ENCODE data around the gene SCO2.
A peak's percentile ranks its signal among the peaks of the same experiment; 100 is the strongest.

Gene SCO2

DNA sequence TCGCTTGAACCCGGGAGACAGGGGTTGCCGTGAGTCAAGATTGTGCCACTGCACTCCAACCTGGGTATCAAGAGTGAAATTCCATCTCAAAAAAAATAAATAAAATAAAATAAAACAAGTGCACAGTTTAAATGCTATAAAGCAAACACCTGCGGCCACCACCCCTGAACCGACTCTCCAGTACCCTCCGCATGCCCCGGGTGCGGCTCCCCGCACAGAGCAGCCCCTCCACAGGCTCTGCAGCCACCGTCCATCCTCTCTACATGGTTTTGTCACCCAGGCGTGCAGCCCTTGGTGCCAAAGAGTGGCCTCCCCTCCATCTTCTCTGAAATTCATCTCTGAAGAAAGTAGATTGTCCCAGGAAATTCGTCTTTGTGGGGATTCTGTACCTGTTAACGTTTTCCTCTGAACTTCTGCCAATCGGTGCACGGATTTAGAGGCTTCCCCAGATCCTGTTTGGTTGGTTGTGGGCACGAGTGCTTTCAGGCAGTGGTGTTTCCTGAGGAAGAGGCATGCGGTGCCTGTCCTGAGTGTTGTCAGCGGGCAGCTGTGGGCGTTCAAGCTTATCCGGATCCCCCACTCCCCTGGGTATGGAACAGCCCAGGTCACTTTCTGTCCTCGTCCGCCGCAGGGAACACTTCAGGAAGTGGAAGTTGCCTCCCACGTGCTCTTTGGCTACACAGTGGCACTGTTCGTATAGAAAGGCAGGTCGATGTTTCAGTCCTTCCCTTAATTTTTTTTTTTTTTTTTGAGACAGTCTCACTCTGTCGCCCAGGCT is 34.7 kb downstream of the SCO2 start:
- no peak for DNase-seq

DNA sequence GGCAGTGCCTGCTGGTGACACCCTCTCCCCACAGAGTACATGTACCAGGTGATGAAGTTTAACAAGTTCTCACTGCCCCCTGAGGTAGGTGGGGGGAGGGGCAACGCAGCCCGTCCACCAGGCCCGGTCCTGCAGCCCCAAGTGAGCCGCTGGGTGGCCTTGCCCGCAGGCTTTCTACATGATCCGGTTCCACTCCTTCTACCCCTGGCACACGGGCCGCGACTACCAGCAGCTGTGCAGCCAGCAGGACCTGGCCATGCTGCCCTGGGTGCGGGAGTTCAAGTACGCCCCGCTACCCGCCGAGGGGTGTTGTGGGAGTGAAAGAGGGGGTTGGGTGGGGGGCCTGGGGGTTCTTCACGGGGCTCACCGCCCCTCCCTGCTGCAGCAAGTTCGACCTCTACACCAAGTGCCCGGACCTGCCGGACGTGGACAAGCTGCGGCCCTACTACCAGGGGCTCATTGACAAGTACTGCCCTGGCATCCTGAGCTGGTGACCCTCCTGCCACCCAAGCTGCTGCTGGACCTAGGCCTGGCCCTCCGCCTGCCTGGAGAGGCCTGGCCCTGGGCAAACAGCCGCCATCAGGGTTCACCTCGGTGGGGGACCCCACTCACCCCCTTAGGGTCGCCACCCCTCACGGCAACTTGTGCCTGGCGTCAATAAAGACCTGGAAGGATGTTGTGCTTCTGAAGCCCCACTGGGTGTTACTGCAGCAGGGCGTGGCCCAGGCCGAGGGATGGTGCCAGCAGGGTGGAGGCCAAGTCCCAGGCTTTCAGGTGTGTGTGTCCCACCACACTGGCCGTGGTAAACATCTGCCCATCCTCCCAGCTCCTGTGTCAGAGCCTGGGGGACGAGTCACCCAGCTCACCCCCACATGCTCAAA is 35.8 kb downstream of the SCO2 start:
- no peak for DNase-seq

DNA sequence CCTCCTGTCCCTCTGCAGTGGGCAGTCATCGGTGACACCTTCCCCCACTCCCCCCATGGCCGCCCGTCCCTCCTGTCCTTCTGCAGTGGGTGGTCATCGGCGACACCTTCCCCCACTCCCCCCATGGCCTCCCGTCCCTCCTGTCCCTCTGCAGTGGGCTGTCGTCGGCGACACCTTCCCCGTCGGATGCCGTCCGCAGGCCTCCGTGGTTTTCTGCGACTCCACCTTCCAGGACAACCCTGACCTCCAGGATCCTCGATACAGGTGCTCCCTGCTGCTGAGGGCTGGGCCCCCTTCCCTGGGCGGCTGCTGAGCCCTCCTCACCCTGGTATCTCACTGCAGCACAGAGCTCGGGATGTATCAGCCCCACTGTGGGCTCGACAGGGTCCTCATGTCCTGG is 36.5 kb downstream of the SCO2 start:
- no peak for DNase-seq

DNA sequence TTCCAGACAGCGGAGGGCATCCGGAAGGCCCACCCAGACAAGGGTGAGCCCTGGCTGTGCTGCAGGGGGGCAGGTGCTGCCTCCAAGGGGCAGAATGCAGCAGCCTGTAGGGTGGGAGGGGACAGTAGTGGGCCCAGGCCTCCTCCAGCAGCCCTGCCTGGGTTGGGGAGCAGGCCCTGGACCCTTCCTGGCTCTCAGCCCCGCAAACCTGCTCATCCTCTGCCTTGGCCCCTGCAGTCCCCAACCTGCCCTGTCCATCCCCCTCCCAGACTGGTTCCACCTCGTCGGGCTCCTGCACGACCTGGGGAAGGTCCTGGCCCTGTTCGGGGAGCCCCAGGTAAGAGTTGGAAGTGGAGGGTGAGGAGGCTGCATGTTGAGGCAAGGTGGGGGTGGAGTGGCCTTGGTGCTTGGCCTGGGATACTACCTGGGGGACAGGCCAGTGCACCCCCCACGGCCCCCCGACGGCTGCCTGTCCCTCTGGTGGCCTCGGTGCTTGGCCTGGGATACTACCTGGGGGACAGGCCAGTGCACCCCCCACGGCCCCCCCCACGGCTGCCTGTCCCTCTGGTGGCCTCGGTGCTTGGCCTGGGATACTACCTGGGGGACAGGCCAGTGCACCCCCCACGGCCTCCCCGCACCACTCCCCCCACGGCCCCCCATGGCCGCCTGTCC is 37.3 kb downstream of the SCO2 start:
- DNase-seq, result no peak

DNA sequence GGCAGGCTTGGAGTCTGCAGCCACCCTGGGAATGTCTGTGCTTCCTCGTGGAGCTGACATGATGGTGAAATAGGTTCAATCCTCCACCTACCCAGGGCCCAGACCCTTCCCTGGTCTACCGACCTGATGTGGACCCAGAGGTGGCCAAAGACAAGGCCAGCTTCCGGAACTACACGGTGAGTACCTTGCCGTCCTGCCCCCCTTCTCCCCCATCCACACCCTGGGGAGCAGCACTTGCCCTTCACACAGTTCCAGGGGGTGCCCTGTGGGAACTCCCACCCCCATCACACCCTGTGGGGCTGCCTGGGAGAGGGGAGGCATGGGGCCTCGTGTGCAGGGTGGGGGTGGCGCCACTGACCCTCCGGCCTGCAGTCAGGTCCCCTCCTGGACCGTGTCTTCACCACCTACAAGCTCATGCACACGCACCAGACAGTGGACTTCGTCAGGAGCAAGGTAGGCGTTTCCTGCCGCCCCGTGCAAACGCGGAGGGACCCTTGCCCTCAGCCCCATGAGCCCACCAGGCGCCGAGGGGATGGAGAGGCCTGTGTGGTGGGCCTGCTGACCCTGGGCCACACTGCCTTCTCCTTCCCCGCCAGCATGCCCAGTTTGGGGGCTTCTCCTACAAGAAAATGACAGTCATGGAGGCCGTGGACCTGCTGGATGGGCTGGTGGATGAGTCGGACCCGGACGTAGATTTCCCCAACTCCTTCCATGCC is 38.0 kb downstream of the SCO2 start:
- no peak for DNase-seq

DNA sequence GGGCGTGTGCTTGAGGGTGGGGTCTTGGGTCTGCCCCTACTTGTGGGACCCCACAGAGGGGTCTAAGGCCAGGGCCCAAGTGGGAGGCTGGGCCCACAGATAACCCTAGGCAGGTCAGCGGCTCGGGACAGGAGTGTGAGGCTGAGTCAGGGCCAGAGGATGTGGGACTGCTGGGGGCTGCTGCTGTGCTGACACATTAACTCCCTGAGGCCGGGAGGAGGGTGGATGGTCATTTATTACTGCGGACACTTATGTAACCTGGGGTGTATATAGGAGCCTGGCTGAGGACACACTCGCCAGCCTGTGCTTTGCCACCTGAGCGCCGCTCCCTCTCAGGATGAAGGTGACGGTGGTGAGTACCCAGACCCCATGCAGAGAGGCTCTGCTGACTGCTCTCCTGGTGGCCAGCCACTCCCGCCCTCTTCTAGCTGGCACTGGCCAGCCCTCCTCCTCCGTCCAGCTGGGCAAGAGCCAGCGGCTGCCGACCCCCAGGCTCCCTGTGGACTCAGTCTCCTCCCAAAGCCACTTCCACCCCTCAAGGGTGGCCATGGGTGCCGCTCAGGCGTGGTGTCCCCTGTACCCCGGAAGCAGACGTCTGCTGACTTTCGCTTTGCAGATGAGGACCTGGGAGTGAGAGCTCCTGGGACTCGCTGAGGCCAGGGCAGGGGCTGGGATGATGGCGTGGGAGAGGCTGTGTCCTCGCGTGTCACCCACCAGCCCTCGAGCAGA is 38.7 kb downstream of the SCO2 start, which contains the start of gene MIOX:
Gene MIOX (plus strand): TSS at position 299 of the 729 bp plus-strand sequence. CDS start 39 bp downstream, at position 338.
- DNase-seq, result peak; percentile 62

DNA sequence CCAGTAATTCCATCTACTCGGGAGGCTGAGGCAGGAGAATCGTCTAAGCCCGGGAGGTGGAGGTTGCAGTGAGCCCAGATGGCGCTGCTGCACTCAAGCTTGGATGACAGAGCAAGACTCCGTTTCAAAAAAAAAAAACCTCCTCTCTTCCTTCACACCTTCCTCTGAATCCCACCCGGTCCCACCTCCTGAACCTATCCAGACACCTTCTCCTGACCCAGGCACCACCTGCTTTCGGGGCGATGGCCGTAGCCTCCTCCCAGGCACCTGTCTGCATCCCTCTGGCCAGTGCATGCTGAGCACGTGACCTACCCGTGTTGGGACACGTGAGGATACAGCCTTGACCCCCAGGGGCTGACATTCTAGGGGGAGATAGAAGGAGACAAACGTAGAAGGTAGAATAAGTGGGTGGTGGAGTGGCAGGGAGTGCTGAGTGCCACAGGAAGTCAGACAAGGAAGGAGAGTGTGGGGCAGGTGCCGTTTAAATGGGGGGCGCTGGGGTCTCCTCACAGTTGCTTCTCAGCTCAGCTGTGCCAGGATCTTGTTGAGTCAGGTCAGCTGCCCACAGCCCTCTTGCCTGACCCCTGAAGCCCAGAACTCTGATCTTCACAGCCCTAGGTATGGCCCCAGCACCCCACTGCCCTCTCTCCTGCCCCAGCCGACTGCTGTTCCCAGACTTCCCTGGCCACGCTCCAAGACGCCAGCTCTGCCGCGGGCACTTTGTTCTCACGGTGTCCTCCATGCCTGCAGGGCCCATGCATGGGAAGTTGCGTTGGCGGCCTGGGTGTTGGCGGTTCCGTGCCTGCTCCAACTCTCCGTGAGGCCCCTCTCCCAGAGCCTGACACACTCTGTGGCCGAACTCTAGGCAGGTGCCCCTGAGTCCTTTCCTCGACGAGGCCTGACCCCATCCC is 39.9 kb downstream of the SCO2 start:
- peak; percentile 28 for DNase-seq

DNA sequence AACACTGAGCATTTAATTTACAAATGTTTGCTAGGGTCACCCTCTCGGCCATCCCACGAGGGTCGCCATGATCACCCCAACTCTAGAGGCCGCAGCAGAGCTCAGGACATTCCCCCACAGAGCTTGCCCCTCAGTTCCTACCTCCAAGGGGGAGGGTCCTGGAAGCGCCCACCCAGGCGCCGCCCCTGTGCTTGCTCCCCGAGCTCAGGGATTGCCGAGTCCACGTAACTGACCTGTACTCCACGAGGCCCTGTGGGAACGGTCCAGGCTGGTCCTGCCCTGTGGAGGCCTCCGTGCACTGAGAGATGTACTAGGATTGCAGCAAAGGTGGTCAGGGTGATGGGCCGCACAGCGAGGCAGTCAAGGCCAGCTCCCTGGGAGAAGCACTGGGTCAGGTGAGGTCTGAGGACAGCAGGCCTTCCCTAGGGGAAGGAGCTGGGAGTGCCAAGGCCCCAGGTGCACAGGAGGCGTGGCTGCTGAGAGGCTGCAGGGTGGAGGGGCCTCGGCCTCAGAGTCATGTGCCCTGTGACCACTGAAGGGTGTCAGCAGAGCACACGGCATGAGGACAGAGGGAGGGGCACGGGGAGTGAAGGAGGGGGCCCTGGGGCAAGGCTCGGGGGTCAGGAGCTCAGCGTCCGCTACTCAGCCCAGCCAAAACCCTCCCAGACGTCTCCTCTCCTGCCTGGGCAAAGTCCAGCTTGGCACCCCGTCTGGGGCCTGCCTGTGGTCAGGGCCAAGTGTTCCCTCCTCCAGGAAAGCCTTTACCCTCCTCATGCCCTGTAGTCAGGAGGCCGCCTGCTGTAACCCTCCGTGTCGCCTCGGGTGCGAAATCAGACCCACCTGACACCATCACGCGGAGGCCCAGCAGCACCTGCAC is 41.2 kb downstream of the SCO2 start:
- no peak for DNase-seq

DNA sequence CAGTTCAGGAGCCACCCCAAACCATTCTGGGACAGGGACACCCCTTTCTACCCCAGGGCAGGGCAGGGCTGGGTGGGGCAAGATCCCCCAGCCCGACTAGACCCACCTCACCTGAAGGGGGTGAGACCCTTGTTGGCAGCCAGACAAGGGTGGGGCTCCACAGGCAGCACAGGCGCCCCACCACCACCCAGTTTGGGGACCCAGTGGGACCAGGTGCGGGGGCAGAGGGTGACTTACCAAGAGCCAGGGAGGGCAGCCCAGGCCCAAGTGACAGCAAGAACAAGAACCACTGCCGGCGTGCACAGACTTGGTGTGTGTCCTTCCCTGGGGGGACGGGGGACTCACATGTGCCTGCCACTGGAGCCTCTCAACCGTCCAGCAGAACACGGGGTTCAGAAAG is 41.8 kb downstream of the SCO2 start:
- DNase-seq, result no peak

DNA sequence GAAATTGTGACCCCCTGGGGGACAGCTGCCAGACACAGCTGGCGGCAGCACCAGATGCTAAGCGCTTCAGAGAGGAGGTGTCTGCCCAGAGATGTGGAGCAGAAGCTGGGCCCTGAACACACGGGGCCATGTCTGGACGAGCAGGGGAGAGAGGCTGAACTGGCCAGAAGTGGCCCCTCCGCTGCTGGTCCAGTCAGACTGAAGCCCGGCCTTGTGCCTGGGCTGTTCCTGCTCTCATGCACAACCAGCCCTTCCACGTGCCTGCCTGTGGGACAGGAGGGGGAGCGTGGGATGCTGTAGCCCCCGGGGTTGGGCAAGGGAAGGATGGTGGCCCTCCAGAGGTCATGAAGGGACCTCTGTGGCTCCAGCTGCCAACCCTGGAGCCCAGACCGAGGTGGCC is 42.3 kb downstream of the SCO2 start:
- no peak for DNase-seq

DNA sequence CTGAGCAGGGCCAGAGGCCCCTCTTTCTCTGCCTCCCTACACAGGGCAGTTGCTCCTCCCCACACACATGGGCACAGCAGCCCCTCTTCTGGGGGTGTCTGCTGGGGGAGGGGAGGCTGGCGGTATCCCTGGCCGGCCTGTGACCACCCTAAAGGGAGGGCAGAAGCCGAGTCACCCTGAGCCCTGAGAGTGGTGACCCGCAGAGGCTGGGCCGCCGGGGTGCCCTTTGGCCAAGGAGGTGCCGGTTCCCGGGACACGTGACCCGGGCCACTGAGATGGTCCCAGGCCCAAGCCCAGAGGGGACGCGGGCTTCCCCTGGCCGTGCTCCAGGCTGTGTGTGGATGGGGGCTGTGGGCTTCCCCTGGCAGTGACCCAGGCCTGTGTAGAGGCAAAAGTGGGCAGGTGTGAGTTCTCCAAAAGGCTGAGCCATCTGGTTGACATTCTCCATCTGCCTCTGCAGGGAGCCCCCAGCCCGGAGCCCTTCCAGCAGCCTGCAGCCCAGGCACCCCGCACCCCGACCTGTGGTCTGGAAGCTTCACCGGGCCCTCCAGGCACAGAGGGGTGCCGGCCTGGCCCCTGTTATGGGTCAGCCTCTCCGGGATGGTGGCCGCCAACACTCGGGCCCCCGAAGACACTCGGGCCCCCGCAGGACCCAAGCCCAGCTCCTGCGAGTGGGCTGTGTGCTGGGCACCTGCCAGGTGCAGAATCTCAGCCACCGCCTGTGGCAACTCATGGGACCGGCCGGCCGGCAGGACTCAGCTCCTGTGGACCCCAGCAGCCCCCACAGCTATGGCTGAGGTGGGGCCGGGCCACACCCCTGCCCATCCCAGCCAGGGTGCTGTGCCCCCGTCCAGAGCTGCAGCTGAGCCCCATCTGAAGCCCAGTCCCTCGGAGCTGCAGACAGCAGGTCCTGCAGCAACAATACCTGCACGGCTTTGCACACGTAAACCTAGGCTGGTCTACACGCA is 43.0 kb downstream of the SCO2 start:
- DNase-seq, result no peak

DNA sequence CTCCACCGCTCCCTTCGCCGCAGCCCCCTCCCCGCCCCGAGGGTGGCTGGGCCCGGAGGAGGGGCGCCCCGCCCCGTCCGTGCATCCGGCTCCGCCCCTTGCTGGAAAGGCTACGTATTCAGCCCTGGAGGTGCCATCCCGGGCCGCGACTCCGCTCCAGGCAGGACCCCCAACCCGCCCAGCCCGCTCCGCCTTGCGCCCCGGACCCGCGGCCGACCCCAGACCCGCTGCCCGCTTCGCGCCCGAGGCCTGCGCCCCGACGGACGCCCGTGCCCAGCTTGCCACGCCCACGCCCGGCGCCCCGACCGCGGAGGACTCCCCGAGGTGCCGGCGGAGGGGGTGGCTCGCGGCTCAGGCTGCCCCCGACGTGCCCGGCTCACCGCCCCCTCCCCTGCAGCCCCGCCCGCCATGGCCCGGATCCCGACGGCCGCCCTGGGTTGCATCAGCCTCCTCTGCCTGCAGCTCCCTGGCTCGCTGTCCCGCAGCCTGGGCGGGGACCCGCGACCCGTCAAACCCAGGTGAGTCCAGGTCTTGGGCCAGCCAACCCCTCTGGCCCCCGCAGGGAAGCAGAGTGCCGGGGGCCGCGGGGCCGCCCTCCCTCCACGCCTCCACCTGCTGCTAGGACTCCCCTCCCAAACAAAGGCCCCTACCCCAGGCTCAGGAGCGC is 43.8 kb downstream of the SCO2 start, which contains the start of gene ADM2:
Gene ADM2 (plus strand): TSS at position 104 of the 667 bp plus-strand sequence. CDS start 305 bp downstream, at position 409.
- DNase-seq, result peak; percentile 39

DNA sequence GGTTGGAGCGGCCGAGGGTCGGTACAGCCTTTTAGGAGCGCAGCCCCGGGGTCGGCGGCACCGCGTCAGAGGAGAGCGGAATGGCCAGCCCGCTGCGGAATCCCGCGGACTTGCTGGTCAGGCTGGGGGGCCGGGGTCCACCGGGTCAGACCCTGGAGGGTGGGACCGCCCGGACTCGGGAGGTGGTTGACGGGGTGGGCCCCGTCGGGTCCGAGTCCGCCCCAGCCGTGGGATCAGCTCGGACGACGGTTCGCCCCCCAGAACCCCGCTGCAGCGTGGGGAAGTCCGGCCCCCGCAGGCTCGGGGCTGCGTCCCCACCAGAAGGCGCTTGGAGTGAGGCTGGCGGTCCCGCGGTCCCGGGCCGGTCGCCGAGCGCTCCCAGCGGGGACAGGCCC is 44.4 kb downstream of the SCO2 start:
- no peak for DNase-seq

DNA sequence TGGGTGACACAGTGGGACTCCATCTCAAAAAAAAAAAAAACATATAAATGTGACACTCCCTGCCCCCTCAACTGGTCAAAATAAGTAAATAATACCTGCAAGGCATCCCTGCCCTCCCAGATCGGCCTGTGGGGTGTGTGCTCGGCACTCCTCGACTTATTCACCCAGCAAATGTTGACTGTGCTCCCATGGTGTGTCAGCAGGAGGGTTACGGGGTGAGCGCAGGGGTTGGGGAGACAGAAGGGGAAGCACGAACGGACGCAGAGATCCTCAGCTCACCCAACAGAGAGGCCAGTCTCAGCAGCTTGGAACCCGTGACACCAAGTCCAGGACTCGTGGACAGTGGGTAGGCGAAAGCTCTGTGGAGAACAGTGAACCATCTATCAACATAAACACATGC is 45.7 kb downstream of the SCO2 start:
- no peak for DNase-seq

DNA sequence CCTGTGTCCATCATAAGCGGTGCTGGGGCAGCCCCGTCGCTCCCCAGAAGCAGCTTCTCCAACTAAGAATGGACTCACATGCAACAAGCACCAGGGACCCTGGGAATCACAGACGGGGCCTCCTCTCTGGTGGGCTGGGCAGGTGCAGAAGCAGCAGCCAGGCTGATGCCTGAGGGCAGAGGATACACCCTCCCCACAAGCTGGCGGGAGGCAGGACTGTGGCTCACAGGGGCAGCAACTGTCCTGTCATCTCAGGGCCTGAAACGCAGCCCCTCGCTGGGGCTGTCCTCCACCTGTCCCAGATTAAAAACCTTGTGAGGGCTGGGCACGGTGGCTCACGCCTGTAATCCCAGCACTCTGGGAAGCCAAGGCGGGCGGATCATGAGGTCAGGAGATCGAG is 47.5 kb downstream of the SCO2 start:
- DNase-seq, result no peak

DNA sequence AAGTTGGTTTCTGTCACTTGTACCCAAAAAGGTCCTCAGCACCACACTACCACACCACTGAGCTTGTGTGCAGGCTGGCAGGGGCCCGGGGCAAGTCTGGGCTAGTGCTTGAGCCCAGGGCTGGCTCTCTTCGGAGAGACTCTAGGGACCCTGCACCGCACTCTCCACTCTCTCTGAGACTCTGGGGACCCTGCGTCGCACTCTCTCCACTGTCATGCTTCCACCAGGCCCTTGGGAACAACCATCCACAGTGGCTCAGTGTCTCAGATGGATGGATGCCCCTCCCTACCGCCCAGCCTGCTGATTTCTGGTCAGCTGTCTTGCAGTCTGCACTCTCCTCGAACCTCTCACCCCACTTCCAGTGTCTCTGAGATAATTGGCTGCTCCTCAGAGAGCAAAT is 48.5 kb downstream of the SCO2 start:
- no peak for DNase-seq

DNA sequence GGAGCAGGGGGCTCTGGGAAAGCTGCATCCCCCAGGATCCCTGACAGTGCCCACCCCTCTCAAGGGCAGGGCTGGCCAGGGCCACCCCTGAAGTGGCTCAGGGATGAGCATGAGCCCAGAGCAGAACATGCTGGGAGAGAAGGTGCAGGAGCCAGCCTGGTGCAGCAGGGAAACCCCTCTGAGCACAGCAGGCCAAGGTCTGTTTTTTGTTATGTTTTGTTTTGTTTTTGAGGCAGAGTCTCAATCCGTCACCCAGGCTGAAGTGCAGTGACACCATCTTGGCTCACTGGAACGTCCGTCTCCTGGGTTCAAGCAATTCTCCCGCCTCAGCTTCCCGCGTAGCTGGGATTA is 49.8 kb downstream of the SCO2 start:
- no peak for DNase-seq

Data from EL (cell line).